ENCODE data around the gene INO80D.

The INO80D gene

GRCh38 chr2:206031950-206032567 lies 53.9 kb downstream of the INO80D start:
- H3K4me2 ChIP-seq (ENCODE audit: low read length) = no peak overlapping the region
- H3K4me3 ChIP-seq (ENCODE audit: low read depth, low read length, poor library complexity, severe bottlenecking) = no peak overlapping the region
- H3F3A ChIP-seq (ENCODE audit: insufficient read depth, low read length) = no peaks in the 10 kb centered on the region
- H4K20me1 ChIP-seq (ENCODE audit: insufficient read depth, low read length) = no peaks in the 10 kb centered on the region
- no peaks in the 10 kb centered on the region for H3K27me3 ChIP-seq (ENCODE audit: insufficient read depth, low read length)
- H2AFZ ChIP-seq (ENCODE audit: low read length) = no peak overlapping the region
- H3K27ac ChIP-seq (ENCODE audit: low read depth, low read length, poor library complexity, severe bottlenecking) = no peak overlapping the region
- no peak for TF ChIP-seq CTCF (IDR thresholded peaks at IDR 0.05; ENCODE audit: low read length)
- no peaks in the 10 kb centered on the region for H3K9me3 ChIP-seq (ENCODE audit: low read length)
- H3K79me2 ChIP-seq (ENCODE audit: insufficient read depth, low read length) = no peaks in the 10 kb centered on the region
- H3K36me3 ChIP-seq (ENCODE audit: insufficient read depth, low read length) = peaks cover 27% of the 10 kb centered on the region
- no peak overlapping the region for H3K9ac ChIP-seq (ENCODE audit: low read length)
- no peaks in the 10 kb centered on the region for H3K4me1 ChIP-seq (ENCODE audit: insufficient read depth, low read length, severe bottlenecking)
- no peaks in the 10 kb centered on the region for H3K9me2 ChIP-seq (ENCODE audit: low read depth, low read length)

GRCh38 chr2:206031162-206031784 lies 54.7 kb downstream of the INO80D start:
- H3K27me3 ChIP-seq (ENCODE audit: insufficient read depth, low read length) = no peaks in the 10 kb centered on the region
- no peaks in the 10 kb centered on the region for H3K79me2 ChIP-seq (ENCODE audit: insufficient read depth, low read length)
- no peaks in the 10 kb centered on the region for H3F3A ChIP-seq (ENCODE audit: insufficient read depth, low read length)
- H3K4me3 ChIP-seq (ENCODE audit: low read depth, low read length, poor library complexity, severe bottlenecking) = no peak overlapping the region
- H3K4me2 ChIP-seq (ENCODE audit: low read length) = no peak overlapping the region
- H3K36me3 ChIP-seq (ENCODE audit: insufficient read depth, low read length) = peaks cover 27% of the 10 kb centered on the region
- no peak overlapping the region for H3K9ac ChIP-seq (ENCODE audit: low read length)
- TF ChIP-seq CTCF (IDR thresholded peaks at IDR 0.05; ENCODE audit: low read length) = no peak
- no peak overlapping the region for H3K27ac ChIP-seq (ENCODE audit: low read depth, low read length, poor library complexity, severe bottlenecking)
- H3K9me3 ChIP-seq (ENCODE audit: low read length) = no peaks in the 10 kb centered on the region
- no peaks in the 10 kb centered on the region for H3K9me2 ChIP-seq (ENCODE audit: low read depth, low read length)
- no peak overlapping the region for H2AFZ ChIP-seq (ENCODE audit: low read length)
- no peaks in the 10 kb centered on the region for H4K20me1 ChIP-seq (ENCODE audit: insufficient read depth, low read length)
- no peaks in the 10 kb centered on the region for H3K4me1 ChIP-seq (ENCODE audit: insufficient read depth, low read length, severe bottlenecking)

GRCh38 chr2:206028101-206028500 lies 57.9 kb downstream of the INO80D start:
- Histone ChIP-seq H3K4me3 (ENCODE audit: low read depth, low read length, poor library complexity, severe bottlenecking) (no peak overlapping the region), H3K4me1 (ENCODE audit: insufficient read depth, low read length, severe bottlenecking) (no peaks in the 10 kb centered on the region), H3K27ac (ENCODE audit: low read depth, low read length, poor library complexity, severe bottlenecking) (no peak overlapping the region), H3K9me2 (ENCODE audit: low read depth, low read length) (no peaks in the 10 kb centered on the region), H2AFZ (ENCODE audit: low read length) (no peak overlapping the region), H3K4me2 (ENCODE audit: low read length) (no peak overlapping the region), H3F3A (ENCODE audit: insufficient read depth, low read length) (no peaks in the 10 kb centered on the region), H4K20me1 (ENCODE audit: insufficient read depth, low read length) (no peaks in the 10 kb centered on the region), H3K36me3 (ENCODE audit: insufficient read depth, low read length) (peaks cover 27% of the 10 kb centered on the region), H3K27me3 (ENCODE audit: insufficient read depth, low read length) (no peaks in the 10 kb centered on the region), H3K9ac (ENCODE audit: low read length) (no peak overlapping the region), H3K79me2 (ENCODE audit: insufficient read depth, low read length) (no peaks in the 10 kb centered on the region), H3K9me3 (ENCODE audit: low read length) (no peaks in the 10 kb centered on the region)
- no peak for TF ChIP-seq EZH2 (IDR thresholded peaks at IDR 0.05; ENCODE audit: borderline replicate concordance, low read length)
- TF ChIP-seq CTCF (IDR thresholded peaks at IDR 0.05; ENCODE audit: low read length) = no peak
